Measurements from ENCODE around the gene AP4E1.
A peak's percentile ranks its signal among the peaks of the same experiment; 100 is the strongest.
"Not testable (repeated sequence)": the region's sequence is repeated elsewhere in the genome, so short reads cannot be mapped to it uniquely, and the experiment has no call there.

AP4E1 gene

DNA sequence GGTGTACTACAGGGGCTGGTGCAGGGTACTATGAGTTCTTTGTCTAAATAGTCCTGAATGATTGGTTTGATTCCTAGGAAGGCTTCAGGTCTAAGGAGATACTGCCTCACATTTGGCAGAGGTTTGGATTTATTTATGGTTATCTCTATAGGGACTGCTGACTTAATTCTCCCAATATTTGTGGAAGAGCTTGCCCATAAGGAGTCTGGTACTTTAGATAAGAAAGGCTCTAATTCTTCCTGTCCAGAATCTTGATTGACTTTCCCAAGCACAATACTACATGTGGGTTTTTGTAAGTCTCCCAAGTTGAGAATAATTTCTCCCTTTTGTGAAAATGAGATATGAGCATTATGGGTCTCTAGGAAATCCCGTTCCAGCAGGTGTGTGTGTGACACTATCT, 36.7 kb upstream of the AP4E1 start:
- H3K27ac Mint-ChIP-seq: peak overlapping the region in 2 of 3 experiments; percentile 24 to 43
- H3K27me3 Mint-ChIP-seq (ENCODE audit: low read depth): no peaks in the 10 kb centered on the region
- no peaks in the 10 kb centered on the region for H3K36me3 Mint-ChIP-seq (ENCODE audit: low read depth)
- no peaks in the 10 kb centered on the region for H3K9me3 Mint-ChIP-seq
- H3K4me1 Mint-ChIP-seq: peaks cover 41% of the 10 kb centered on the region
- TF ChIP-seq, protein P1, sequence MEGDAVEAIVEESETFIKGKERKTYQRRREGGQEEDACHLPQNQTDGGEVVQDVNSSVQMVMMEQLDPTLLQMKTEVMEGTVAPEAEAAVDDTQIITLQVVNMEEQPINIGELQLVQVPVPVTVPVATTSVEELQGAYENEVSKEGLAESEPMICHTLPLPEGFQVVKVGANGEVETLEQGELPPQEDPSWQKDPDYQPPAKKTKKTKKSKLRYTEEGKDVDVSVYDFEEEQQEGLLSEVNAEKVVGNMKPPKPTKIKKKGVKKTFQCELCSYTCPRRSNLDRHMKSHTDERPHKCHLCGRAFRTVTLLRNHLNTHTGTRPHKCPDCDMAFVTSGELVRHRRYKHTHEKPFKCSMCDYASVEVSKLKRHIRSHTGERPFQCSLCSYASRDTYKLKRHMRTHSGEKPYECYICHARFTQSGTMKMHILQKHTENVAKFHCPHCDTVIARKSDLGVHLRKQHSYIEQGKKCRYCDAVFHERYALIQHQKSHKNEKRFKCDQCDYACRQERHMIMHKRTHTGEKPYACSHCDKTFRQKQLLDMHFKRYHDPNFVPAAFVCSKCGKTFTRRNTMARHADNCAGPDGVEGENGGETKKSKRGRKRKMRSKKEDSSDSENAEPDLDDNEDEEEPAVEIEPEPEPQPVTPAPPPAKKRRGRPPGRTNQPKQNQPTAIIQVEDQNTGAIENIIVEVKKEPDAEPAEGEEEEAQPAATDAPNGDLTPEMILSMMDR (IDR thresholded peaks at IDR 0.05; ENCODE audit: unreplicated experiment in 3 of 3): no peak
- no peak overlapping the region for H3K4me3 Mint-ChIP-seq

DNA sequence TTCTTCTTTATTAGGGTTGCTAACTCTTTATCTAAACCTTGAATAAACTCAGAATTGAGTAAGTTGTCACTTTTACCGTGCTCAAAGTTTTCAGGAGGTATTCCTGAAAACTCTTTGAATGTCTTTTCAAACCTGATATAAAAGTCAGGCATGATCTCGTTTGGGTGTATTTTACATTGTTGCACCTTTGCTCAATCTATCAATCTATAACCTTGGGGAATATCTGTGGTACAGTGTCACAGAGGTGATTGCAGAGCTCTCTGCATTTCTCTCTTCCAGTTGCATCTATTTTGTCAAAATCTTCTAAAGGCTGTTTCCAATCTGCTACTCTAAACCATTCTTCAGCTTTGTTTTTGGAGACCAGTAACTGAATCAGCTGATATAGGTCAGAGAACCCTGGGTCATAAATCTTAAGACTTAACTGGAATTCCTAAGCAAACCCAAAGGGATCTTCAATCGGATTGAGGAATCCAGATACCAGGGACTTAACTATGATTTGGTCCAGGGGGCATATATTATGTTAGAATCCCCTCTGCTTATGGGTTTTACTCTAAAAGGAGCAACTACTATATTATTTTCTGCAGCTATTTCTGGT, 35.6 kb upstream of the AP4E1 start:
- Mint-ChIP-seq H3K27me3 (ENCODE audit: low read depth) (no peaks in the 10 kb centered on the region), H3K9me3 (no peaks in the 10 kb centered on the region), H3K27ac (peak overlapping the region; percentile 70 to 86 (median 75)), H3K36me3 (ENCODE audit: low read depth) (no peaks in the 10 kb centered on the region), H3K4me3 (peak overlapping the region in 2 of 3 experiments; percentile 28 to 62), H3K4me1 (peaks cover 47% of the 10 kb centered on the region)
- TF ChIP-seq, protein P1 (IDR thresholded peaks at IDR 0.05; ENCODE audit: unreplicated experiment in 3 of 3): no peak

DNA sequence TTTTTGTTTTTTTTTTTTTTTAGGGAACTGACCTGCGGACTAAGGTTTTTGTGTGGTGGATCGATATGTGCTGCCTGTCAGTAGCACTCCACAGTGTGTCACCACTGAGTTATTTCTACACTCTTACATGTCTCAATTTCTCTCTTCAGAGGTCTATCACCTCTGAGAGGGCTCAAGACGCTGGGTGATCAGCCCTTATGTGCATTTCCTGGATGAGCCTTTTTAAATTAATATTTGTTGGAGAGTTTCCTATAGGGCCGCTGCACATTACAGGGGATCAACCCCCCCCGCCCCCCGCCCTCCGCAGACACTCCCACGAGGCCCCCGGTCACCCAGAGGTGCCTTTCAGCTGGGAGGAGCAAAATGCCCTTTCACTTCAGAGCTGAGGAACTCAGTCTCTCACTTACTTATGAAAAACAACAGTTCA, 34.5 kb upstream of the AP4E1 start:
- TF ChIP-seq, protein P1 (IDR thresholded peaks at IDR 0.05; ENCODE audit: unreplicated experiment in 3 of 3): no peak
- Mint-ChIP-seq H3K27me3 (ENCODE audit: low read depth) (no peaks in the 10 kb centered on the region), H3K4me3 (peak overlapping the region in 1 of 3 experiments; percentile 56), H3K4me1 (peaks cover 47% of the 10 kb centered on the region), H3K9me3 (no peaks in the 10 kb centered on the region), H3K36me3 (ENCODE audit: low read depth) (no peaks in the 10 kb centered on the region), H3K27ac (peak overlapping the region; percentile 61 to 86 (median 70))

- not testable (repeated sequence) for H3K27me3 Mint-ChIP-seq (ENCODE audit: low read depth); H3K4me3 Mint-ChIP-seq; H3K36me3 Mint-ChIP-seq (ENCODE audit: low read depth); H3K9me3 Mint-ChIP-seq; H3K27ac Mint-ChIP-seq
- peaks cover 47% of the 10 kb centered on the region for H3K4me1 Mint-ChIP-seq
These were observed 33.2 kb upstream of the AP4E1 start for GRCh38 chr15:50875238-50875637.

DNA sequence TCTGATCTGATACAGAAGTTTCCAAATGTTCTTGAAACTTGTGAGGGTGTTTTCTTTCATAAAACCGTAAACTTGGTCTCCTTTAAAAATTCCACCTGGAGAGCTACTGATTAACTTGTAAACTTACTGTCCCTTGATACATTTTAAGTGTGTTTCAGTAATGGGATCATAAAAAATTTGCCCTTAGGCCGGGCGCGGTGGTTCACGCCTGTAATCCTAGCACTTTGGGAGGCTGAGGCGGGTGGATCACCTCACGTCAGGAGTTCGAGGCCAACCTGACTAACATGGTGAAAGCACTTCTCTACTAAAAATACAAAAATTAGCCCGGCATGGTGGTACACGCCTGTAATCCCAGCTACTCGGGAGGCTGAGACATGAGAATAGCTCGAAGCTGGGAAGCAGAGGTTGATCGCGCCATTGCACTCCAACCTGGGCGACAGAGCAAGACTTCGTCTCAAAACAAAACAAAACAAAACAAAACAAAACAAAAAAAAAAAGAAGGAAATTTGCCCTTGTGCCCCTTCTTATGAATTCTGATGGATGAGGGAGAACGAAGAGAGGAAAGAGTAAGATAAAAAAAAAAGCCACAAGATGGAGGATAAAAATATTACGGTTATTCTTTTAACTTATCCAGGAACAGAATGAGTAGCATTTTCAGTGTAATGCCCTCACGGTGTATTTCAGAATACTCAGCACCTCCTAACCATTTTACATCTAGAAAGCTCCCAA, 32.1 kb upstream of the AP4E1 start:
- no peaks in the 10 kb centered on the region for H3K9me3 Mint-ChIP-seq
- TF ChIP-seq, protein P1 (IDR thresholded peaks at IDR 0.05; ENCODE audit: unreplicated experiment in 3 of 3): no peak
- peak overlapping the region; percentile 70 to 78 (median 74) for H3K4me3 Mint-ChIP-seq
- no peaks in the 10 kb centered on the region for H3K27me3 Mint-ChIP-seq (ENCODE audit: low read depth)
- H3K36me3 Mint-ChIP-seq (ENCODE audit: low read depth): no peaks in the 10 kb centered on the region
- peaks cover 36% of the 10 kb centered on the region for H3K4me1 Mint-ChIP-seq
- H3K27ac Mint-ChIP-seq: peak overlapping the region; percentile 38 to 77 (median 69)

DNA sequence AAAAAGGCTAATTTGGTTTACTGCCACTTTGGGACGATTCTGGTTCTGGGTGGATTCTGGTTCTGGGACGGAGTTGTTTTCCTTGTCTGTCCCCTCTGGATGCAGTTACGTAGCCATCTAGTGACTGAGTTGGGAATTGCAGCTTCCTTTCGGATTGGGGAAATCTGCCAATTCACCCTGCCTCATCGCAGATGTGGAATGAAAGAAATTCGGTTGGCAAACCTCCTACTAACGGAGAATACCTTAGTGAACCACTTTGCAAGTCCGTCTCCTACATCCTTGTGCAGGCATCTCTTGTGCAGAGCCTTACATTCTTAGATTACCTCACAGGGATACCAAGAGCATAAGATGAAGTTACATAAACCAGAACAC, 31.5 kb upstream of the AP4E1 start:
- TF ChIP-seq, protein P1 (IDR thresholded peaks at IDR 0.05; ENCODE audit: unreplicated experiment in 3 of 3): peak; percentile 96 to 97 (median 97)
- peak overlapping the region; percentile 70 to 78 (median 74) for H3K4me3 Mint-ChIP-seq
- H3K9me3 Mint-ChIP-seq: no peaks in the 10 kb centered on the region
- H3K27ac Mint-ChIP-seq: peak overlapping the region; percentile 38 to 77 (median 69)
- H3K36me3 Mint-ChIP-seq (ENCODE audit: low read depth): no peaks in the 10 kb centered on the region
- H3K4me1 Mint-ChIP-seq: peaks cover 30% of the 10 kb centered on the region
- no peaks in the 10 kb centered on the region for H3K27me3 Mint-ChIP-seq (ENCODE audit: low read depth)
